Neural cell (in vitro differentiated cells): ENCODE results near the gene VAV2.

Experiments used
- EP300 ChIP-seq: fragments of 450-650 bp; conservative IDR thresholded peaks from 2 replicates; pipeline ENCODE4 v1.6.1; 2014; ENCODE audit warnings: antibody characterized with exemption, mild to moderate bottlenecking, moderate library complexity; ENCODE audit not compliant: poor library complexity, severe bottlenecking
- EZH2 ChIP-seq: fragments of 200-600, 300-800 bp; shearing (Covaris generic), sonication (generic); IDR thresholded peaks from 2 replicates; pipeline ENCODE4 v1.6.1; 2014; ENCODE audit warnings: antibody characterized with exemption, low read length, borderline replicate concordance, mild to moderate bottlenecking; ENCODE audit not compliant: insufficient read depth, poor library complexity, severe bottlenecking
- MXI1 ChIP-seq: fragments of 450-650 bp; conservative IDR thresholded peaks from 2 replicates; pipeline ENCODE4 v1.6.1; 2014; ENCODE audit warnings: antibody characterized with exemption, mild to moderate bottlenecking; ENCODE audit not compliant: poor library complexity, severe bottlenecking
- TF ChIP-seq, protein P1 (sequence below): fragments of 450-650 bp; IDR thresholded peaks from 2 replicates; pipeline ENCODE4 v1.5.1; 2014; ENCODE audit warnings: antibody characterized with exemption, mild to moderate bottlenecking, moderate library complexity; ENCODE audit not compliant: poor library complexity, severe bottlenecking

DNA sequence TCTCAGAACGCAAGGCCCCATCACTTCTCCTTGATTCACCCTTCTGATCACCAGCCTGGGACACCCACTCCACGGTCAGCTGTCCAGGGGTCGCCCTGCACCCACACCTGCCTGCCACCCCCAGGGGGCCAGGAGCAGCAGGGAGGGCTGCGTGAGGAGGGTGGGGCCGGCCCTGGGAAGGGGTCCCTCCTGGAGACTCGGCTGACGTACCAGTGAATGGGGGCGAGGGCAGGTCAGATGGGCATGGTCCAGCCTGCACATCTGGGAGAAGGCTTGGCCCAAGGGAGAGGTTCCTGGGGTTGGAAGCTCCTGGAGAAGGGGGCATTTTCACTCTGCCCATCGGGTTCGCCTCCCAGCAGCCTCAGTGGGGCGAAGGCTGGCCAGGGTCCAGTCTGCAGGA, 232.2 kb downstream of the VAV2 start:
- TF ChIP-seq EZH2 (no peak), EP300 (no peak), MXI1 (no peak)
- TF ChIP-seq, protein P1, sequence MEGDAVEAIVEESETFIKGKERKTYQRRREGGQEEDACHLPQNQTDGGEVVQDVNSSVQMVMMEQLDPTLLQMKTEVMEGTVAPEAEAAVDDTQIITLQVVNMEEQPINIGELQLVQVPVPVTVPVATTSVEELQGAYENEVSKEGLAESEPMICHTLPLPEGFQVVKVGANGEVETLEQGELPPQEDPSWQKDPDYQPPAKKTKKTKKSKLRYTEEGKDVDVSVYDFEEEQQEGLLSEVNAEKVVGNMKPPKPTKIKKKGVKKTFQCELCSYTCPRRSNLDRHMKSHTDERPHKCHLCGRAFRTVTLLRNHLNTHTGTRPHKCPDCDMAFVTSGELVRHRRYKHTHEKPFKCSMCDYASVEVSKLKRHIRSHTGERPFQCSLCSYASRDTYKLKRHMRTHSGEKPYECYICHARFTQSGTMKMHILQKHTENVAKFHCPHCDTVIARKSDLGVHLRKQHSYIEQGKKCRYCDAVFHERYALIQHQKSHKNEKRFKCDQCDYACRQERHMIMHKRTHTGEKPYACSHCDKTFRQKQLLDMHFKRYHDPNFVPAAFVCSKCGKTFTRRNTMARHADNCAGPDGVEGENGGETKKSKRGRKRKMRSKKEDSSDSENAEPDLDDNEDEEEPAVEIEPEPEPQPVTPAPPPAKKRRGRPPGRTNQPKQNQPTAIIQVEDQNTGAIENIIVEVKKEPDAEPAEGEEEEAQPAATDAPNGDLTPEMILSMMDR, result no peak
